GM19025 (cell line): ENCODE measurements around the gene AGO1.
"Not testable (repeated sequence)": the region's sequence is repeated elsewhere in the genome, so short reads cannot be mapped to it uniquely, and the experiment has no call there.

Experiments
- ATAC-seq: cut with Tn5 transposase; IDR thresholded peaks from one replicate; pipeline ENCODE4 v1.9.1; 2021; ENCODE audit warnings: mild to moderate bottlenecking, low read depth, moderate library complexity; ENCODE audit not compliant: unreplicated experiment

AGO1 gene

DNA sequence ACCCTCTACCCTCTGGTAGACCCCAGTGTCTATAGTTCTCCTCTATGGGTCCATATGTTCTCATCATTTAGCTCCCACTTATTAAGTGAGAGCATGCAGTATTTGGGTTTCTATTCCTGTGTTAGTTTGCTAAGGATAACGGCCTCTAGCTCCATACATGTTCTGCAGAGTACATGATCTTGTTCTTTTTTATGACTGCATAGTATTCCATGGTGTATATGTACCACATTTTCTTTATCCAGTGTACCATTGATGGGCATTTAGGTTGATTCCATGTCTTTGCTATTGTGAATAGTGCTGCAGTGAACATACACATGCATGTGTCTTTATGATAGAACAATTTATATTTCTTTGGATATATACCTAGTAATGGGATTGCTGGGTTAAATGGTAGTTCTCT, 81.3 kb downstream of the AGO1 start:
- not testable (repeated sequence) for ATAC-seq

DNA sequence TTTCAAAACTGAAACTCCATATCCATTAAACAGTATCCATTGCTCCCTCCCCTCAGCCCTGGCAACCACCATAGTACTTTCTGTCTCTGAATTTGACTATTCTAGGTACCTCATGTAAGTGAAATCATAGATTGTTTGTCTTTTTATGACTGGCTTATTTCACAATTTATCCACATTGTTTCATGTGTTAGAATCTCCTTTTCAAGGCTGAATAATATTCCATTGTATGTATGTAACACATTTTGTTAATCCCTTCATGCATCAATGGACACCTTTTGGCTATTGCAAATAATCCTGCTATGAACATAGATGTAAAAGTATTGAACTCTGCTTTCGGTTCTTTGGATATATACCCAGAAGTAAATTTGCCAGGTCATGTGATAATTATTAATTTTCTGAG, 85.4 kb downstream of the AGO1 start:
- ATAC-seq = no peak

DNA sequence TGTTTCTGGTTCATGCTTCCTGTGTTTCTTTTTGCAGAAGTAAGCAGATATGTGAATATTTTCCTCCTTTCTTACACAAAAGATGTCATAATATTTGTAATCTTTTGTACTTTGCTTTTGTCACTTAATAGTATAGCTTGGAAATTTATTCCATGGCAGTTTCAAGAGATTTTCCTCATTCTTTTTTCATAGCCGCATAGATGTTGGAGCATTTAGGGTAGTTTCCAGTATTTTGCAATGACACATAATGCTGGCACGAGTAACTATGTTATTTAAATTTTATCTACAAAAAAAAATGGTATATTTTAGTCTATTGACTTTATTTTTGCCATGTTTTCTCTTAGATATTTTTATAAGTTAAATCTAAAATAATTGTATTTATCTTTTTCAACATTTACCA, 88.6 kb downstream of the AGO1 start:
- no peak for ATAC-seq

DNA sequence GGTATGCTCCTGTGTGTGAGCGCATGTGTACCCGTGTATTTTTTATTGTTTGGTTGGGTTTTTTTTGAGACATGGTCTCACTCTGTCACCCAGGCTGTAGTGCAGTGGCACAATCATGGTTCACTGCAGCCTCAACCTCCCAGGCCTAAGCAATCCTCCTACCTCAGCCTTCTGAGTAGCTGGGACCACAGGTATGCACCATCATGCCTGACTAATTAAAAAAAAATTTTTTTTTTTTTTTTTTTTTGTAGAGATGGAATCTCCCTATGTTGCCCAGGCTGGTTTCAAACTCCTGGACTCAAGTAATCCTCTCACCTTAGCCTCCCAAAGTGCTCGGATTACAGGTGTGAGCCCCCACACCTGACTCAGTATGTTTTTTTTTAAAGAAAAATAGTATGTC, 89.6 kb downstream of the AGO1 start:
- ATAC-seq = not testable (repeated sequence)

DNA sequence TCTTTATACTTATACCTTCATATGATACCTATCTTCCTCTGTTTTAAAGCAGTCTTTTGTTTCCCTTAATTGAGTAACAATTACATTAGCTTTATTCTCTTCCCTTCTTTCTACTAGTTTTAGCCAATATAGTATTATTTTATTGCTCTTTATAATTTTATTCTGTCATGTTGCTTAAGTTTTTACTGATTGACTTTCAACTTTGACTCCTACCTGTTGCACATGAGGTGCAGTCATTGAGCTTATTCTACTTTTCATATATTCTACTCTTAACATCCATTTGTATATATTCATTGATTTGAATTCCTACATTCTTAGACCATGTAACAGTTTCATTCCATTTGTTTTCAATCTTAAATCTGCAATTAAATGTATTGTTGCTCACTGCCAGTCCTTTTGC, 97.1 kb downstream of the AGO1 start:
- ATAC-seq = no peak
